HT-29 (cell line): ENCODE data around the gene CPVL. TPM values are rescaled to one million over a fixed set of nuclear protein-coding genes. Genes with fewer than 3 reads are reported as not detected.

Source experiments
- total RNA-seq: library from RNA; depleted of rRNA; stranded (reverse); fragments of >200 nt; shearing (Covaris generic); gene quantifications from 2 replicates; pipeline ENCODE4 v1.2.3, GENCODE V29; 2014; rRNA removed

The CPVL gene
- total RNA-seq, 1 experiment from 2014 or later: 1.8 TPM

Other genes with a start within 250 kb of the CPVL start
- 0.03 TPM in 1 of 2 replicates, not detected in the other for gene TRIL, start 188.2 kb downstream of the CPVL start, total RNA-seq
- gene CHN2, start 48.2 kb upstream of the CPVL start, total RNA-seq: 4.3 and 7.2 TPM in 2 replicates